Activated T-cell treated with anti-CD3 and anti-CD28 coated beads, Interleukin-2, amount 50 U/mL, for 4 hours (primary cell): Measurements from ENCODE around the gene PXK. TPM values are rescaled to one million over a fixed set of nuclear protein-coding genes. Genes with fewer than 3 reads are reported as not detected.

Experiments used
- ATAC-seq, 2 donors: fragments of 200-7000 bp; cut with Tn5 transposase; one replicate each; pipeline ENCODE4 v1.10.0; 2021
- DNase-seq: peaks from one replicate; pipeline ENCODE4 v3.0.0-alpha.2; 2020
- H3K27me3 Mint-ChIP-seq: one replicate; pipeline ENCODE4 v1.8.0; 2021; ENCODE audit warnings: low read depth, mixed read lengths
- H3K36me3 Mint-ChIP-seq: one replicate; pipeline ENCODE4 v1.8.0; 2022; ENCODE audit warnings: mixed read lengths; ENCODE audit not compliant: insufficient read depth
- H3K4me1 Mint-ChIP-seq: one replicate; pipeline ENCODE4 v1.8.0; 2021; ENCODE audit warnings: low read depth, mixed read lengths
- H3K4me3 Mint-ChIP-seq: one replicate; pipeline ENCODE4 v1.8.0; 2021; ENCODE audit warnings: mild to moderate bottlenecking, moderate library complexity, mixed read lengths
- H3K9me3 Mint-ChIP-seq: one replicate; pipeline ENCODE4 v1.8.0; 2021; ENCODE audit warnings: mixed read lengths
- total RNA-seq, 3 donors: library from RNA; stranded (reverse); gene quantifications; one replicate each; pipeline ENCODE4 v1.2.1, GENCODE V29; 2021

Gene PXK
- total RNA-seq, 3 donors from 2014 or later = 30.1 to 40.2 (median 32.2) TPM

DNA sequence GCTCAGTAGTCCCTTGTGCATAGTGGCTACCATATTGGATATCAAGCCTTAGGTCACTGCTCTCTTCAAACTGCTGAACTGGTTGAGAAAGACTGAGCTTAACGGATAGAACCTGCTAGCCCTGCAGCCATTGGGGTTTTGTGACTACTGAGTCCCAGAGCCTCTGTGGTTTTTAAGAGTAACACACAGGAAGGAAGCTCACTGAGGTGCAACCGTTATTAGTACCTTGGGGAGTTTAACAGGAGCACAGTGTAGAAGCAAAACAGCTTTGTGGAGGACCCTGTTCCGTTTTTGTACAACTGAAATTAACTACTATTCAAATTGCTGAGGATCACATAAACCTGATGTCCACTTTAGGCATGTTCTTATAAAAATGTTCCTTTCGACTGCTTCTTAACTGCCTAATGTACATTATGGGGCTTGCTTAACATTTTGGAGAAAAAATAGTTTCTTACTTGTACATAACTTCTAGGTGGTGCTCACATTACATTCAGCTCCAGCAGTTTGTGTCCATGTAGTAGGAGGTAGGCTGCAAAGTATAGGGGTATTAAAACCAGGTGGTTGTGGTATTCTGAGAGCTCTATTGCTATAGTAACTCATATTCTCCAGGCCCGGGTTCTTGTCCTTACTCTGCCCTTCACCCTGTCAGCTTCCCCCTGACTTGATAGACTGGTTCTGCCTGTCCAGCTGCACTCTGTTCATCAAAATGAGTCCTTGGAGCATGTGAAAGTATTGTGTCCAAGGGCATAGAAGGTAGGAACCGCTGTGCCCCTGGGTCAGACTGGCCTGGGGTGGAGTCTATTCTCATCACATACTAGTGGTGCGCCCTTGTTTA, 17.3 kb downstream of the PXK start:
- Mint-ChIP-seq H3K27me3 (no peaks in the 10 kb centered on the region), H3K4me1 (peaks cover 57% of the 10 kb centered on the region), H3K36me3 (peaks cover 5% of the 10 kb centered on the region), H3K9me3 (no peaks in the 10 kb centered on the region), H3K4me3 (no peak overlapping the region)
- ATAC-seq = no peak
- no peak for DNase-seq

DNA sequence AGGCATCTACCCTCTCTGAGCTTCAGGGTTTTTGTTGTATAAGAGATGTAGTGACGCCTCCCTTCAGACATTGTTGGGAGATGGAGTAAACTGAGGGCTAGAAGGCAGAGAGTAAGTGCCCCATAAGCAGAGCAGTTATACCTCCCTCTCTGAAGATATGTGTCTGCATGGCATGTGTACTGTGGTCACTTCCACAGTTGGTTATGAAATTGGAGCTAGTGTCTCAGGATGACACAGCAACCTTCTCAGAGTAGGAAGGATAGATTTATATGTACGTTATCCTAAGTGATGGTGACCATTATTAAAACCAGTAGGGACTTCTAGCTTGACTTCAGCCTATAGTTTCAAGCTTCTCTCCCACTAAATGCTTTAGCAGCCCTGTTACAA, 17.9 kb downstream of the PXK start:
- ATAC-seq (no peak), DNase-seq (no peak)
- Mint-ChIP-seq H3K4me3 (no peak overlapping the region), H3K4me1 (peaks cover 62% of the 10 kb centered on the region), H3K27me3 (no peaks in the 10 kb centered on the region), H3K9me3 (no peaks in the 10 kb centered on the region), H3K36me3 (peaks cover 5% of the 10 kb centered on the region)

DNA sequence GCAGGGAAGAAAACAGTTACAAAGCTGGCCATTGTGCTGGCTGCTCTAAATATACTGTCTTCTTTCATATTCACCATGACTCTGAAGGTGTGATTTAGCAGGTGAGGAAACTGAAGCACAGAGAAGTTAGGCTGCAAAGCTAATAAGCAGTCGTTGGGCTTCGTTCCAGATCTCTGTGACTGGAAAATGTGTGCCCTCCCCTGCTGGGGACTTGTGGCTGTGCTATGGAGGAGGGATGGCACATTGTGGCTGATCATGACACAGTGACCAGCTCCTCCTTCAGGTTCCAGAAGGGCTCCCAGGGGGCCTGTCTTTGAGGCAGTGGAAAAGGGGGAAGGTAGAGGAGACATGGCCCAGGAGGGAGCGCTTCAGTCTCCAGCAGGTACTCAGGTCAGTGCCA, 19.2 kb downstream of the PXK start:
- DNase-seq (no peak), ATAC-seq (no peak)
- peaks cover 55% of the 10 kb centered on the region for H3K4me1 Mint-ChIP-seq
- H3K9me3 Mint-ChIP-seq = no peaks in the 10 kb centered on the region
- H3K4me3 Mint-ChIP-seq = no peak overlapping the region
- H3K27me3 Mint-ChIP-seq = no peaks in the 10 kb centered on the region
- H3K36me3 Mint-ChIP-seq = peaks cover 5% of the 10 kb centered on the region

DNA sequence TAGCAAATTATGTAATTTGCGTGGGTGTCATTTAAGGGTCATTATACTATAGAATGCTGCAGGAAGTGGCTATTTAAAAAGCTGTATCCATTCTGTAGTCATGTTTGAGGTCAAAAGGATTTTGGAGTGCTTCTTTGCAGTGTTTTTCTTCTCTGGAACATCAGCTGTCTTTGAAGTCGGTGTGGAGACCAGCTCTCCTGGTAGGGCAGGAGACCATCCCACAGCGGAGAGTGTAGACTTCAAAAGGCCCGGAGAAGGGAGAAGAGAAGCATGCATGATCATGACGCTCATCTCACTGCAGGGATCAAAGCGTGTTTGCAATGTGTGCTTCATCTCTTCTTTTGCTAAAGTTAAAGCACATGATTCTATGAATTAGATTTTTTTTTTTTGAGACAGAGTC, 19.9 kb downstream of the PXK start:
- Mint-ChIP-seq H3K4me3 (no peak overlapping the region), H3K9me3 (no peaks in the 10 kb centered on the region)

DNA sequence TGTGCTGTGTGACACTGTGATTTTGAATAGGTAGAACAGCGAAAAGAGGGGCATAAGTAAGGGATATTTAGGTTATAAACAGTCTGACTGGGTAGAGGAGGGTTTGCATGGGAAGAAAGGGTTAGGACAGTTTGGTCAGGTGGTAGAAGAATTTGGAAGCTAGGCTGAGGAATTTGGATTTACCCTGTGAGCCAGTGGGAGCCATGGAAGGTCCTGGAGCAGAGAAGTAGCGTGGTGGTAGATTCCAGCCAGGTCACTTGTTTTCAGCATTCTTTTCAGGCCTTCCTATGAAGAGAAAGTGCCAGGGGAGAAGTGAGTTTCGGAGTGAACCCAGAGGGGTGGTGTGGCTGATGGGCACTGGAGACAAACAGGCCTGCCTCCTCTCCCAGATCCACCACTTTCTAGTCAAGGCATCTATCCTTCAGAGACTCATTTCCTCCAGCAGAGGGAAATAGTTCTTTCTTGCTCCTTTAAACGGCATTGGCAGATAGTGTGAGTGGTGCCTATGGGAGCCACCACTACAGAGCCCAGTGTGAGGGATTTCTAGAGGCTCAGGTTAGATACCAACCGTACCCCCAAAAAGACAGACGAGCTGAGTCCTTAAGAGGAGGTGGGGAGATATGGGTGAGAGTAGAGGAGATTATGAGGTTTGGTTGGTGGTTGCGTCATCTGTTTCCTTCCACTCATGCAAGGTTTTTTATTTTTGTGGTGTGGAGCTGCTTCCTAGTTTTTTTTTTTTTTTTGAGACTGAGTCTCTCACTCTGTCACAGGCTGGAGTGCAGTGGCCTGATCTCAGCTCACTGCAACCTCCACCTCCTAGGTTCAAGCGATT, 21.2 kb downstream of the PXK start:
- H3K4me3 Mint-ChIP-seq = peak overlapping the region; percentile 38
- ATAC-seq = peak; percentile 20 to 31
- no peaks in the 10 kb centered on the region for H3K27me3 Mint-ChIP-seq
- H3K36me3 Mint-ChIP-seq = peaks cover 2% of the 10 kb centered on the region
- H3K4me1 Mint-ChIP-seq = peaks cover 51% of the 10 kb centered on the region
- H3K9me3 Mint-ChIP-seq = no peaks in the 10 kb centered on the region
- DNase-seq = no peak

More for the DNA sequence above, 19.9 kb downstream of the PXK start:
- H3K36me3 Mint-ChIP-seq = peaks cover 4% of the 10 kb centered on the region
- peaks cover 52% of the 10 kb centered on the region for H3K4me1 Mint-ChIP-seq
- ATAC-seq (no peak), DNase-seq (no peak)
- no peaks in the 10 kb centered on the region for H3K27me3 Mint-ChIP-seq

DNA sequence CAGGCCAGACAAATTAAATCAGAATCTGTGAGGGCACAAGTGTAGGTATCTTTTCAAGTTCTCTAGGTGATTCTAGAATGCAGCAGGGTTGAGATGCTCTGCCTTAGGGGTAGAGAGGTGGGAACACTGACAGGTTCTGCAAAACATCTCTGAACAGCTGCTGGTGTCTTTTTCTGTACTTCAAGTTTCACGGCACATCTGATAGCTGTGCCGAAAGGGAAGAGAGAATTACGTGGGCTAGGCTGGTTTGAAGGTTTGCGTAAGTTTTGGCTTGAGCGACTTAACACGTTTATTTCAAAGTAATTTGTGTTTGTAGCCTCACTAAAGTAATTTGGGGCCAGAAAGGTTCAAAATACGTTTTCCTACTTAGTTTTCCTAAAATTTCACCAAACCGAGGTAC, 22.5 kb downstream of the PXK start:
- Mint-ChIP-seq H3K9me3 (no peaks in the 10 kb centered on the region), H3K4me1 (peaks cover 41% of the 10 kb centered on the region), H3K4me3 (no peak overlapping the region), H3K36me3 (peaks cover 2% of the 10 kb centered on the region), H3K27me3 (no peaks in the 10 kb centered on the region)
- DNase-seq (no peak), ATAC-seq (no peak)

DNA sequence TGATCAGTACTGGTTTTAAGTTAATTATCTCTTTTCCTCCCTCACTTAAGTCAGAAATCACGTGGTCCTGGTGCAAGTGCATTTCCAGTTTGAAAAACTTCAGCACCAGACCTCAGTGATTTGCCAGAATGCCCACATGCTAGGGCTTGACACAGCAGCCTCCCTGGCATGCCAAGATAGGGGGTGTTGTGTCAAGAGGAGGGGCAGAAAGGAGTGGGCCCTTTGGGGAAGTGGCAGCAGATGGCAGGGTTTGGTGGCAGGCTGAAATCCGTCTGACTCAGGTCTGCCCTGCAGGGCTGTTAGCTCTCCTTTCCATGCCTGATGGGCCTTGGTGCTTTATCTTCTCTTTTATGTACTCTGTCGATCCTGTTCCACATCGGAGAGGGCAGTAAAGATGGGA, 23.4 kb downstream of the PXK start:
- no peak for ATAC-seq
- DNase-seq = no peak
- Mint-ChIP-seq H3K9me3 (no peaks in the 10 kb centered on the region), H3K36me3 (peaks cover 2% of the 10 kb centered on the region), H3K4me3 (no peak overlapping the region), H3K27me3 (no peaks in the 10 kb centered on the region), H3K4me1 (peaks cover 34% of the 10 kb centered on the region)

DNA sequence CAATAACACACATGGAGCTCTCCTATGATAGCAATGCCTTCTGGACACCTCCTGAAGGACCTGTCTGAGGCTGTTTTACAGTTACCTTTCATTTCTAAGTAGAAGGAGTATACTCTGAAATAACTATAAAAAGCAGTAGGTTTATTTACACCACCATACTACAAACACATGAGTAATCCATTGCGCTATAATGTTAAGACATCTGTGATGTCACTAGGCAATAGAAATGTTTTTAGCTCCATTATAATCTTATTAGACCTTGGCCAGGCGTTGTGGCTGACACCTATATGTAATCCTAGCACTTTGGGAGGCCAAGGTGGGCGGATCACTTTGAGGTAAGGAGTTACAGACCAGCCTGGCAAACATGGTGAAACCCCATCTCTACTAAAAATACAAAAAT, 24.7 kb downstream of the PXK start:
- no peaks in the 10 kb centered on the region for H3K27me3 Mint-ChIP-seq
- H3K4me1 Mint-ChIP-seq = peaks cover 34% of the 10 kb centered on the region
- DNase-seq (no peak), ATAC-seq (no peak)
- no peaks in the 10 kb centered on the region for H3K9me3 Mint-ChIP-seq
- H3K36me3 Mint-ChIP-seq = peaks cover 4% of the 10 kb centered on the region
- H3K4me3 Mint-ChIP-seq = no peak overlapping the region

DNA sequence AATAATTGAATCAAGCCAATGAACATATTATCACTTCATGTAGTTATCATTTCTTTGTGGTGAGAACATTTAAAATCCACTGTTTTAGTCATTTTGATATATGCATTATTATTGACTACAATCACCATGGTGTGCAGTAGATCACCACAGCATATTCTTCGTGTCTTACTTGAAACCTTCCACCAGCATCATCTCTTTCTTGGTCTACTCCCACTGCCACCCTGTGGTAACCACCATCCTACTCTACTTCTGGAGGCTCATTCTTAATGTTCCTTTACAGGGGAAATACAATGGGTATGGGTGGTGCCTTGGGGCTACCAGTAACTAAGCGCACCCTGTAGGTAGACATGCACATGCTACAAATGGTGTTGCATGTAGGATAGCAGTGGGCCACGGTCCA, 25.4 kb downstream of the PXK start:
- H3K4me1 Mint-ChIP-seq = peaks cover 30% of the 10 kb centered on the region

DNA sequence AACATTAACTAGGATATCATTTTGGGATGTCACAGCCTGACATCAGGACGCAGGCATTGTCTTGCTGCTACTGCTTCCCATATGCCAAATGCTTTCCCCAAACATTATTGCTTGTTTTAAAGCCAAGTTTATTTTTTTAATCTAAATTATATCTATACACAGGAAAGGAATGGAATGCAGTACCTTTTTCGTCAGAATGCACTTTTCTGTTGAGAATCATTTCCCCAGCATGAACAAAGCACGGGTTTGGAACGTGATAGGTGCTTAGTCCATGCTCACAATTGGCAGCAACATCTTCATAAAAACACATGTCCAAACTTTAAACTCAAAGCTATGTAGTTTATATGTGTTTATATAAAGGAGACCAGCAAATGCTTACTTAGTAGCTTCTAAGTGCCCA, 26.1 kb downstream of the PXK start:
- Mint-ChIP-seq H3K4me3 (no peak overlapping the region), H3K9me3 (no peaks in the 10 kb centered on the region), H3K27me3 (no peaks in the 10 kb centered on the region), H3K36me3 (peaks cover 2% of the 10 kb centered on the region), H3K4me1 (peaks cover 24% of the 10 kb centered on the region)
- DNase-seq (no peak), ATAC-seq (no peak)

More for the DNA sequence above, 25.4 kb downstream of the PXK start:
- Mint-ChIP-seq H3K36me3 (peaks cover 2% of the 10 kb centered on the region), H3K9me3 (no peaks in the 10 kb centered on the region), H3K27me3 (no peaks in the 10 kb centered on the region), H3K4me3 (no peak overlapping the region)
- DNase-seq (no peak), ATAC-seq (peak; percentile 74 to 75)

DNA sequence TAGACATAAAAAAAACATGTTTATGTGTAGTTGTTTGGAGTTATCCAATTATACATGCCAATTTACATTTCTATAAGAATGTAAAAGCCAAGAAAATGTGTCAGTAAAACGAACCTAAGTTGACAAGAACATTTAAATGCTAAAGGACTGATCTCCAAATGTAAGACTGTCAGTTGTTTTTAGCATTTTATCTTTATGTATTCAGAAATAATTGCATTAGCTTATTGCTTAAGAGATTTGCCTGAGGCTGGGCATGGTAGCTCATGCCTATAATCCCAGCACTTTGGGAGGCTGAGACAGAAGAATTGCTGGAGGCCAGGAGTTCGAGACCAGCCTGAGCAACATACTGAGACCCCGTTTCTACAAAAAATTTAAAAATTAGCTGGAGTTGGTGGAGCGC, 26.9 kb downstream of the PXK start:
- peaks cover 22% of the 10 kb centered on the region for H3K4me1 Mint-ChIP-seq
- peaks cover 4% of the 10 kb centered on the region for H3K36me3 Mint-ChIP-seq
- no peaks in the 10 kb centered on the region for H3K27me3 Mint-ChIP-seq
- H3K4me3 Mint-ChIP-seq = no peak overlapping the region
- H3K9me3 Mint-ChIP-seq = no peaks in the 10 kb centered on the region
- ATAC-seq (no peak), DNase-seq (no peak)

DNA sequence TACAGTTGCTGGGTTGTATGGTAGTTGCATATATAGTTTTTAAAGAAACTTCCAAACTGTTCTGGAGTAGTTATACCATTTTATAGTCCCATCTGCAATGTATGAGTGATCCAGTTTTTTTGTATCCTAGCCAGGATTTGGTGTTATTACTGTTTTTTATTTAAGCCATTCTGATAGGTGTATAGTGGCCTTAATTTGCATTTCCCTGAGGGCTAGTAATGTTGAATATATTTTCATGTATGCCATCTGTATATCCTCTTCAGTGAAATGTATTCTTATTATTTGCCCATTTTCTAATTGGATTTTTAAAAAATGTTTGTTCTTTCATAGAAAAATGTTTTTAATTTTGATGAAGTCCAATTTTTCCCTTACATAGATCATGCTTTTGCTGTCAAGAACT, 29.2 kb downstream of the PXK start:
- Mint-ChIP-seq H3K36me3 (peaks cover 19% of the 10 kb centered on the region), H3K4me1 (peaks cover 29% of the 10 kb centered on the region)

DNA sequence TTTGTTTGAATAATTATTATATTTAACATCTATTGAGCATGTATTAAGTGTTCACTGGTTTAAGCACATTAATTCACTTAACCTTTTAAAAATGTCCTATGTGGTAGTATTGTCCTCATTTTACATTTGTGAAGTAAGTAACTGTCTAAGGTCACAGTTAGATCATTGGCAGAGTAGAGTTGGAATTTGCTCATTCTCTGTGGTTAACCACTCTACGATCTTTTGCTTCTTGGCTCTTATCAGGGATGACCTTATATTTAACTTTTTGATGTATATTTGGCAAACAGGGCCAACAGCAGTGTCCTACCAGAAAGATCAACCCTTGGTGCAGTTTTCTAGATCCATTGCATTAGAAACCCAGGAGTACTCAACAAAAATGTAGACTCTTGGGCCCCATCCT, 34.0 kb downstream of the PXK start:
- no peak for ATAC-seq
- H3K9me3 Mint-ChIP-seq = no peaks in the 10 kb centered on the region
- H3K36me3 Mint-ChIP-seq = peaks cover 21% of the 10 kb centered on the region
- H3K4me1 Mint-ChIP-seq = peaks cover 17% of the 10 kb centered on the region
- DNase-seq = no peak
- H3K27me3 Mint-ChIP-seq = no peaks in the 10 kb centered on the region
- H3K4me3 Mint-ChIP-seq = no peak overlapping the region

More for the DNA sequence above, 29.2 kb downstream of the PXK start:
- DNase-seq (no peak), ATAC-seq (no peak)
- Mint-ChIP-seq H3K4me3 (no peak overlapping the region), H3K9me3 (no peaks in the 10 kb centered on the region), H3K27me3 (no peaks in the 10 kb centered on the region)

DNA sequence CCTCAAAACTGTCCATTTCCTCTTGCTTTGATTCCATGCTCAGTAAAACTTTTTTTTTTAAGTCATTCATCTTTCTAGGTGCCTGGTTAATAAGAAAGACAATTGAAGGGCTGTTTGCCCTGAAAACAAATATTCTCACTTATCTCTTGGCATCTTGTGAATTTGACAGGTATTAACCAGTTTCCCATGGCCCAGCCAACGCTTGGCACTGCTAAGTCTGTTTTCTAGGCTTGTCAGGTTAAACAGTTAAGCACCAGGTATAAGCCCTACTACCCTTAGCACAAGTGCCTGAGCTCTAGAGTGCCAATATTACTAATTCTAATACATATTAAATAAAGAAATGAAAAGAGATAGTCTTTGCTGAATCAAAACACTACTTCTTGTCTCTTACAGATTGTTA, 36.3 kb downstream of the PXK start:
- no peak overlapping the region for H3K4me3 Mint-ChIP-seq
- no peaks in the 10 kb centered on the region for H3K27me3 Mint-ChIP-seq
- H3K4me1 Mint-ChIP-seq = peaks cover 13% of the 10 kb centered on the region
- no peak for DNase-seq
- peaks cover 24% of the 10 kb centered on the region for H3K36me3 Mint-ChIP-seq
- H3K9me3 Mint-ChIP-seq = no peaks in the 10 kb centered on the region
- ATAC-seq = no peak

DNA sequence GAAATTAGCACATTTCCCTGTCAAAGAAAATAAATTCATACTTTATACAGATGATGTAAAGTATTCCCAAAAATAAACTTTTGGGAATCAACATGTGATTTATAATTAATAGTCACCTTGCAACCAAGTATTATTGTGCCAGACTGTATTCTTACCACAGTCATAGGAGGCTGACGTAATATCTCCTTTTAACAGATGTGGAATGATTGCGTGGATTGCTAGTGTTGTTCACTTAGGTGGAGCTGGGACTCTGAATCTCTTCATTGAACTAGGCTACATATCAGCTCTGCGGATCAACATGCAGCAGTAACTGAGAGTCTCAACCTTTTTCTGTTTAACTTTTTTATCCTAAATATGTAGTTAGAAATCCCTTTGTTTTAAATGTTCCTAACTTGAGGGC, 37.2 kb downstream of the PXK start:
- DNase-seq (no peak), ATAC-seq (no peak)
- Mint-ChIP-seq H3K27me3 (no peaks in the 10 kb centered on the region), H3K36me3 (peaks cover 25% of the 10 kb centered on the region), H3K4me3 (no peak overlapping the region), H3K4me1 (peaks cover 10% of the 10 kb centered on the region), H3K9me3 (no peaks in the 10 kb centered on the region)
